ENCODE measurements around the gene WDPCP. TPM values are rescaled to one million over a fixed set of nuclear protein-coding genes. Genes with fewer than 3 reads are reported as not detected.

WDPCP gene
- total and polyA plus RNA-seq, 2 of the 4 experiments (the other 2 are of a cell fraction) = 2.2 to 10.2 TPM

DNA sequence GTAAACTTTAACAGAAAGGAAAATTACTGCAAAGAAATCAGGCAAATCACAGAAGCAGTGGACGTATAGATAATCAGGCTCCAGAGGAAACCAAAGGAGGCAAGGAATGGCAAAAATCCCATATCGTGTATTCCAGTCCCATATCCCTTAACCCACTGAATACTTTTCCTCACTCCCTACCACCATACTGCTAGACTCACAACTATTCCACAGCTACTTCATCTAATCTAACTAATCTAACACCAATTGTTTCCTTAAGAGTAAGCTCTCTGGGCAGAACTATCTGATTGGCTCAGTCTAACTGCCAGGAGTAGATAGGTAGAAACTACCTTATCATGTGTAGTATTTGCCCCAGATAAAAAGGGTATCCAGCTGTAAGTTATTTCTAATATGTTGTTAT, 16.3 kb downstream of the WDPCP start:
- no peak overlapping the region for H3K56ac ChIP-seq (ENCODE audit: extremely low read depth, insufficient read depth, low read length)
- H3K9me3 ChIP-seq (ENCODE audit: control insufficient read depth, insufficient read depth, low read length) = no peaks in the 10 kb centered on the region
- H4K8ac ChIP-seq (ENCODE audit: low read depth in 2 of 2, low read length in 2 of 2) = no peak overlapping the region
- ChIA-PET CTCF (no interaction called here), POLR2A (ENCODE audit: unreplicated experiment) (no interaction called here)
- DNase-seq = no peak
- WGBS, 2 experiments (ENCODE audit: extremely low coverage in 2 of 2, insufficient read length in 1 of 2) = 100% methylated on average over 2 of the region's 2 CpGs; no CpG with 5 or more reads in 1 of the 2 experiments
- H3K27ac ChIP-seq (ENCODE audit: insufficient read depth, low read length) = no peak overlapping the region
- no peak overlapping the region for H2AK5ac ChIP-seq (ENCODE audit: low read depth, low read length)
- H2AK9ac ChIP-seq (replicated peaks; ENCODE audit: low read depth, low read length, poor library complexity) = no peak overlapping the region
- ATAC-seq (ENCODE audit: low read depth) = no peak
- H2AFZ ChIP-seq (replicated peaks; ENCODE audit: low read length, poor library complexity) = no peak overlapping the region
- no peak overlapping the region for H3K4me3 ChIP-seq (ENCODE audit: insufficient read depth, low read depth, low read length)
- in situ Hi-C loops (cut with MboI; ENCODE audit: low sequenced_read_pairs) = no loop called here
- H2BK120ac ChIP-seq (ENCODE audit: low read depth, low read length) = no peak overlapping the region
- no peaks in the 10 kb centered on the region for H3K9me1 ChIP-seq (ENCODE audit: insufficient read depth, low read length)
- no peak overlapping the region for H2BK15ac ChIP-seq (ENCODE audit: low read depth, low read length)
- no peak overlapping the region for H4K5ac ChIP-seq (ENCODE audit: low read depth, low read length)
- no peaks in the 10 kb centered on the region for H3K4me1 ChIP-seq (ENCODE audit: control insufficient read depth, insufficient read depth, low read length)
- H2BK5ac ChIP-seq (ENCODE audit: low read depth, low read length, poor library complexity, severe bottlenecking) = no peak overlapping the region
- TF ChIP-seq, protein P1, sequence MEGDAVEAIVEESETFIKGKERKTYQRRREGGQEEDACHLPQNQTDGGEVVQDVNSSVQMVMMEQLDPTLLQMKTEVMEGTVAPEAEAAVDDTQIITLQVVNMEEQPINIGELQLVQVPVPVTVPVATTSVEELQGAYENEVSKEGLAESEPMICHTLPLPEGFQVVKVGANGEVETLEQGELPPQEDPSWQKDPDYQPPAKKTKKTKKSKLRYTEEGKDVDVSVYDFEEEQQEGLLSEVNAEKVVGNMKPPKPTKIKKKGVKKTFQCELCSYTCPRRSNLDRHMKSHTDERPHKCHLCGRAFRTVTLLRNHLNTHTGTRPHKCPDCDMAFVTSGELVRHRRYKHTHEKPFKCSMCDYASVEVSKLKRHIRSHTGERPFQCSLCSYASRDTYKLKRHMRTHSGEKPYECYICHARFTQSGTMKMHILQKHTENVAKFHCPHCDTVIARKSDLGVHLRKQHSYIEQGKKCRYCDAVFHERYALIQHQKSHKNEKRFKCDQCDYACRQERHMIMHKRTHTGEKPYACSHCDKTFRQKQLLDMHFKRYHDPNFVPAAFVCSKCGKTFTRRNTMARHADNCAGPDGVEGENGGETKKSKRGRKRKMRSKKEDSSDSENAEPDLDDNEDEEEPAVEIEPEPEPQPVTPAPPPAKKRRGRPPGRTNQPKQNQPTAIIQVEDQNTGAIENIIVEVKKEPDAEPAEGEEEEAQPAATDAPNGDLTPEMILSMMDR (conservative IDR thresholded peaks at IDR 0.05; ENCODE audit: low read depth, low read length) = no peak
- TF ChIP-seq NFE2L2 (IDR thresholded peaks at IDR 0.05; ENCODE audit: low read depth, low read length) (no peak), SMC3 (IDR thresholded peaks at IDR 0.05; ENCODE audit: low read depth, low read length) (no peak), BHLHE40 (IDR thresholded peaks at IDR 0.05; ENCODE audit: low read depth, low read length) (no peak), CHD1 (IDR thresholded peaks at IDR 0.05; ENCODE audit: low read depth, low read length) (no peak), MAFK (IDR thresholded peaks at IDR 0.05; ENCODE audit: low read depth, low read length) (no peak), RAD21 (IDR thresholded peaks at IDR 0.05; ENCODE audit: low read length) (no peak), FOS (IDR thresholded peaks at IDR 0.05; ENCODE audit: low read depth, low read length) (no peak), MAZ (IDR thresholded peaks at IDR 0.05; ENCODE audit: borderline replicate concordance, low read depth, low read length) (no peak), RFX5 (IDR thresholded peaks at IDR 0.05; ENCODE audit: low read depth, low read length) (no peak), RCOR1 (IDR thresholded peaks at IDR 0.05; ENCODE audit: insufficient replicate concordance, low read length) (no peak), MXI1 (IDR thresholded peaks at IDR 0.05; ENCODE audit: borderline replicate concordance, low read depth, low read length) (no peak), POLR2A (IDR thresholded peaks at IDR 0.05; ENCODE audit: low read depth, low read length) (no peak)
- TF ChIP-seq, protein P2, sequence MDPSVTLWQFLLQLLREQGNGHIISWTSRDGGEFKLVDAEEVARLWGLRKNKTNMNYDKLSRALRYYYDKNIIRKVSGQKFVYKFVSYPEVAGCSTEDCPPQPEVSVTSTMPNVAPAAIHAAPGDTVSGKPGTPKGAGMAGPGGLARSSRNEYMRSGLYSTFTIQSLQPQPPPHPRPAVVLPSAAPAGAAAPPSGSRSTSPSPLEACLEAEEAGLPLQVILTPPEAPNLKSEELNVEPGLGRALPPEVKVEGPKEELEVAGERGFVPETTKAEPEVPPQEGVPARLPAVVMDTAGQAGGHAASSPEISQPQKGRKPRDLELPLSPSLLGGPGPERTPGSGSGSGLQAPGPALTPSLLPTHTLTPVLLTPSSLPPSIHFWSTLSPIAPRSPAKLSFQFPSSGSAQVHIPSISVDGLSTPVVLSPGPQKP (IDR thresholded peaks at IDR 0.05; ENCODE audit: borderline replicate concordance, low read depth, low read length) = no peak
- TF ChIP-seq, protein P3, sequence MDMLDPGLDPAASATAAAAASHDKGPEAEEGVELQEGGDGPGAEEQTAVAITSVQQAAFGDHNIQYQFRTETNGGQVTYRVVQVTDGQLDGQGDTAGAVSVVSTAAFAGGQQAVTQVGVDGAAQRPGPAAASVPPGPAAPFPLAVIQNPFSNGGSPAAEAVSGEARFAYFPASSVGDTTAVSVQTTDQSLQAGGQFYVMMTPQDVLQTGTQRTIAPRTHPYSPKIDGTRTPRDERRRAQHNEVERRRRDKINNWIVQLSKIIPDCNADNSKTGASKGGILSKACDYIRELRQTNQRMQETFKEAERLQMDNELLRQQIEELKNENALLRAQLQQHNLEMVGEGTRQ (IDR thresholded peaks at IDR 0.05; ENCODE audit: low read depth, low read length) = no peak
- H3K4ac ChIP-seq (ENCODE audit: low read depth, low read length) = no peak overlapping the region
- BruUV-seq (replicated peaks) = no TSS peak
- H4K20me1 ChIP-seq (ENCODE audit: insufficient read depth, low read length) = no peaks in the 10 kb centered on the region
- no peak overlapping the region for H3K14ac ChIP-seq (replicated peaks; ENCODE audit: low read depth, low read length)
- no peak overlapping the region for H3K18ac ChIP-seq (ENCODE audit: low read depth, low read length)
- intact Hi-C loops (cut with micrococcal nuclease) = no loop called here
- no peak overlapping the region for H3K4me2 ChIP-seq (ENCODE audit: low read depth, low read length)
- no peaks in the 10 kb centered on the region for H3K36me3 ChIP-seq (ENCODE audit: control insufficient read depth, insufficient read depth, low read length)
- peaks cover 0 to 7% of the 10 kb centered on the region in 2 experiments; a peak in 1 of 4 replicates for H3K79me1 ChIP-seq (ENCODE audit: low read depth in 1 of 2, low read length in 2 of 2)
- H3K23ac ChIP-seq (ENCODE audit: low read depth, low read length) = no peak overlapping the region
- no peak overlapping the region for H4K91ac ChIP-seq (ENCODE audit: insufficient read depth, low read depth, low read length)
- dilution Hi-C loops (cut with HindIII; ENCODE audit: low sequenced_read_pairs, unreplicated experiment) = no loop called here
- H3K9ac ChIP-seq (ENCODE audit: low read depth, low read length) = no peak overlapping the region
- H3K27me3 ChIP-seq (ENCODE audit: control insufficient read depth, insufficient read depth, low read length) = no peaks in the 10 kb centered on the region
- no peak overlapping the region for H2BK20ac ChIP-seq (ENCODE audit: low read depth, low read length)

Data from IMR-90 (cell line).